Stimulated activated CD4-positive, alpha-beta T cell treated with anti-CD3 and anti-CD28 coated beads, Interleukin-1b, Interleukin-23, amount 100 ng/mL, for 4 hours (primary cell): Measurements from ENCODE around the gene GGACT.

Source experiments
- DNase-seq, 2 donors: peaks; one replicate each; pipeline ENCODE4 v3.0.0-alpha.2; 2020; ENCODE audit warnings: low read depth in 2 of 2

Gene GGACT

DNA sequence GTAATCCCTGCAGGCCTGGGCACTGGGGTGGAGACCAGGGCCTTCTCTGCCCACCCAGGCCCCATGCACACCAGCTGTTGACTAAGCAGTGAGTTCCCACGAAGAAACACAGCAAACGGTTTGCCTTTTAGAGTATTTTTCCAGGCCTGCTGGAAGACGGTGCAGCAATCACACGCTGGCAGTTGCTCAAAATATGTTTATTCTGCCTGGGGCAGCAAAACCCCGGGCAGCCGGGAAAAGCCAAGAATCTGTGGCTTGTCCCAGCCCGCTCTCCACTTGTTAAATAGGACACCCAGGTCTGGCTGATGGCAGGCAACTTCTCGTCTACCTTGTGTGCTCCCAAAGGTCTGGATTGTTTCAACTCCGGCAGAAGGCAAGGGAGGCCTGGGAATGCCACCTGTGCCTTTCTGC lies 40.8 kb downstream of the GGACT start:
- no peak for DNase-seq

DNA sequence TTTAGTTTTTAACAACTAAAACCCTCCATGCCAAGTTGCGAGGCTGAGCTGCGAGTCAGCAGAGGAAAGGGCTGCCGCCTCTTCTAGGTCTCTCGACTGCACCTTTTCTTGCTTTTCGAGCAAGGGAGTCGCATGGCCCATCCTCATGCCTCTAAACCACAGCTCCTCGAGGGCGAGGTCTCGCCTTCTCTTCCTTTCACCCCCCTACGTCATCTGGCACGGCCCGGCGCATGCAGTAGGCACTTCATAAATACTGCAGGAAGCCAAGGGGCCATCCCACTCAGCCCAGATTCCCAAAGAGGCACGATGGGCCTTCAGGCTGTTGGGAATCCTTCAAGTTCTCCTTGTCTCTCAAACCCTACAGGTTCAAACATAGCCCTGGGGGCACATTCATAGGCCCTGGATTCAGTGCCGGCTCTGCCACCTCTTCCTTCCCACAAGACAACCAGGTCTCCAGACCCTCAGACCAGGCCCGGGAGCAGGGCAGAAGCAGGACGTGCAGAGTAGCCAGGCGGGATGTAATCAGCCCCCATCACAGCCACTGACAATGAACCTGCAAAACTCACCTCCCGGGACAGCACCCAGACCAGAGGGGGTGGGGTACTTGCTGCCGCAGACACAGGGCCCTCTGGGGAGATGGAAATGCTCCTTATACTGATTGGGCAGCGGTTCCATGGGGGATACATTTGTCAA lies 41.7 kb downstream of the GGACT start:
- DNase-seq, result no peak

DNA sequence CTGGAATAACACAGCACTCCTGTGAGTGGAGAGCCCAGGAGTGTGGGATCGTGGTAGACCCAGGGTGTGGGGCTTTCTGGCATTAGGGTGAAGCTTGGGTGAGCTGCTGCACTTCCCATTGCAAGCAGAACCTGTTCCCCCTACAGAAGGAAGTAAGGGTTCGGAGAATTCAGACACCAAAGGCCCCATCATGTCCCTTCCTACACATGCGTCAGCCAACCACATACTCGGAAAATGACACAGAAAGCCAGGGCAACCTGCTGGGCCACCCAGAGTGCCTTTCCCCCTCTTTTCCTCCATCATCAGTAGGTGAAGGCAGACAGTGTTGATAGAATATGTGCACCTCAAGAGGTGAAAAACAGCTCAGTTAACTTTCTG lies 42.9 kb downstream of the GGACT start:
- no peak for DNase-seq

DNA sequence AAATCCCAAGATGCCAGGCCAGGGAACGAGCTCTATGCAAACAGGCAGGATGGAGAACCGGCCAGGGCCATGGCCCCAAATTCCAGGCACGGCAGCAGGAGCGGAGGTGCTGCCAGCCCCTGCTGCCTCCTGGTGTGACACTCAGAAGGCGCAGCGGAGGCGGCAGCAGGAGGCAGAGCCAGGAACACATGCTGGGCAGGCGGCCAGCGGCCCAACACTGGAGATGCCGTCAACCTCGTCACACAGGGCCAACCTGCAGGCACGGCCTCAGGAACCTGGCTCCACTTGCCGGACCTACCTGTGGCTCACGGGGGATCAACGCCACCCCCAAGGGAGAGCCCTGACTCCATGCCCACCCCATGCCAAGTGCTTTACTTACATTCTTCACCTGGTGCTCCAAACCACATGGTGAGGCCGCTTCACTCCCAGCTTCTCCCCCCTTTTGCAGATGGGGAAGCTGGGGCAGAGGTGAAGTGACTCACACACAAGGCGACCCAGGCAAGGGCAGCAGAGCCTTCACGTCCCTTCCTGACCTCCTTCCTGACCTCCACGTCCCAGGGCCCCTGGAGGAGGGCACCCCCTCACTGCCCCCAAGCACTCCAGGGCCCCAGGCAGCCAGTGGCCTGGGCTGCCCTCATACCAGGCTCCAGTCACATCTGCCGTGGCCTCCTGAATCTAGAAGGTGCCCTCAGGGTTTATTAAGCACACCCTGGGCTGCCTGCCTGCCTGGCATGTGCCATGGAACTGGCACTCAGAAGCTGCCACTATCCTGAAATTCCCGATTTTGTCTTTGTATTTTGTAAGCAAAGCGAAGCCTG lies 43.5 kb downstream of the GGACT start:
- DNase-seq, result no peak

DNA sequence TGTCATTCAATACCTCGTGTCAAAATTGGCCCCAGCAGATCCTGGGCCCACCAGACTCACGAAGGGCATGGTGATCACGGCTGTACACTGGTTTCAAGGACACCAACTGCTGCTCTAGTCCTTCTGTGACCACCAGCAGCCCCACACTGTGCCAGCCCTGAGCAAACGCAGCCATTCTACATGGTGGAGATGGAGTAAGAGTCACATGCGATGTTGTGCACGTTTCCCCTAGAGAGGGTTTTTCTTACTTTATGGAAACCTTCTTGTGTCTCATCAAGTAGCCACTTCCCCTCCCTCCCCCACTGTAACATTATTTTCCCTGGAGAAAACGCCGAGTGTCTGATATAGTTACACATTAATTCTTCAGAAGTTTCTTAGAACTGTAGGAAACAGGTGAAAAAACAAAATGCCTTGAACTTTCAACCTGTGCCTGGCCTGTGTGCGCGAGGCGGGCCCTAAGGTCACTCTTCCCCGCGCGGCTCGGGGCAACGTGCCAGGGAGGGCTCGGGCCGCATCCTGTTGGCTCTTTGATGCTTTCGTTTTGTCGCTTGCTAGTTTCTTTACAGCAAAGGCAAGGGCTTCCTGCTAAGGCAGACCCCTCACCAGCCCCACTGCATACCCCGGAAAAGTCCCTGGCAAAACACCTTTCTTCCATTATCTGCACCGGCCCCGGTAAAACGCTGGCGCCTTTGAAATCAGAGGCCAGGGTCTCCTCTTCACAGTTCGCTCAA lies 44.6 kb downstream of the GGACT start:
- DNase-seq, result no peak

DNA sequence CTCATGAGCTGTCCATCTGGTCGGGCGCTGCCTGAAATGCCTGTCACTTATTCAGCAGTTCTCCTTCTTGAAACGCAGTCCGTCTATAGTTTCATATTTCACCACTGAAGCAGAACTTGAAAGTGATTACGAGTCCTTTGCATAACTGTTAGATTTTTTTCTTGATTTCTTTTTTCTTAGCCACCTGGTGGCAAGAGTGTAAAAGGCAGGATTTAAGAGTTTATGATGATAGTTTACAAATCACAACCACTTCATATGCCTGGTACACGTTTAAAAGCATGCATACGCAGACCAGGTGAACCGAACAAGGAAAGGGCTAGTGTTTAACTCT lies 45.8 kb downstream of the GGACT start:
- DNase-seq, result no peak

DNA sequence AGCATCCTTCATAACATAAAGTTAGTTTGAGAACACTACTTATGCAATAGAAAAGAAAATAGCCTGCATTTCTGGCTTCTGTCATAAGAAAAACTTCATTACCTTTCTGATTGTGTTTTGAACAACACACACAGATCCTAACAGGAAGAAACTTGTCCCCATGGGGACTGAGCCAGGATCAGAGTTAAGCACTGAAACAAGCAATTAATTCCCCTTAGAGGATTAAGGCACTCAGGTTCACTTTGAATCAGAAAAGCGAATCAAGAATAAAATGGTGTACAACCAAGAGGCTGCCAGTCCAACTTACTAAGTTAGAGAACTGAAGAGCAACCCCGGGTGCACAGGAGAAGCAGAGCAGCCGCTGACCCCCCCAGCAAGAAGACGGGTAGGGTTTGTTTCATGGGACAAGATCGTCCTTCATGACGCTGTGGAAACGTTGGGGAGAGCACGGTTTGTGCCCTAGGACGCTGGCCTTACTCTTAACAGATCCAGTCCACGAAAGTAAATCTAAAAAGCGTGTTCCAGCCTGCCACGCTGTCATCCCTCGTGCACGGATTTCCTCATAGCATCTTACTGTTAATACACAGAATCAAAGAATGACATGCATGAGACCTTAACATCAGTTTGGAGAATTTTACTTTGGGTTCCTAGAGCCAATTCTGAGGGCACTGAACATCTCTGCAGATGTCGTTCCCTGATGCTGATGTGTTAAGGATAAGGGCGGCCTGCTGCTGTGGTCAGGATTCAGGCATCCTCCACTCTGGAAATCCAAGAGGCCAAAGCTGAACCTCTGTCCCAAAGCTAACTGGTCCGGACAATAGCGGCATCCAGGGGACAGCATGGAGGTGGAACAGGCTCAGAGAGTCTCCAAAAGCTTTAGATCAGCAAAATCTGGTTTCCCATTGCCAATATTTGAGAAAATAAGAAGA lies 46.4 kb downstream of the GGACT start:
- no peak for DNase-seq

DNA sequence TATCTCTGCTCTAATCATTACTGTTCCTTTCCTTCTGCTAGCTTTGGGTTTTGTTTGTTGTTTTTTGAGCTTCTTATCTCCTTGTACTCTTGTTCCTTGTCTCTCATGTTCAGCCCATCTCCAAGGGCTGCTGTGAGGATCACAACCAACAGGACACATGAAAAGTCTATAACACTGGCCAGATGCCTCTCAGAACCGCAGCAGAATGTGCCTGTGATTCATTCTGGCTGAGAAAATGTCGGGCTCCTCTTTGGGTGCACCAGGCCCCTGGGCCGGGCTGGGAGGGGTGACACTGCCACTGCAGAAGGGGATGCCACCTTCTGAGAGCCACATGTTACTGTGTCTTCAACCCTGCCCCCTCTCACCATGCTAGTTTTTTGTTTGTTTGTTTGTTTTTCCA lies 48.0 kb downstream of the GGACT start:
- no peak for DNase-seq

DNA sequence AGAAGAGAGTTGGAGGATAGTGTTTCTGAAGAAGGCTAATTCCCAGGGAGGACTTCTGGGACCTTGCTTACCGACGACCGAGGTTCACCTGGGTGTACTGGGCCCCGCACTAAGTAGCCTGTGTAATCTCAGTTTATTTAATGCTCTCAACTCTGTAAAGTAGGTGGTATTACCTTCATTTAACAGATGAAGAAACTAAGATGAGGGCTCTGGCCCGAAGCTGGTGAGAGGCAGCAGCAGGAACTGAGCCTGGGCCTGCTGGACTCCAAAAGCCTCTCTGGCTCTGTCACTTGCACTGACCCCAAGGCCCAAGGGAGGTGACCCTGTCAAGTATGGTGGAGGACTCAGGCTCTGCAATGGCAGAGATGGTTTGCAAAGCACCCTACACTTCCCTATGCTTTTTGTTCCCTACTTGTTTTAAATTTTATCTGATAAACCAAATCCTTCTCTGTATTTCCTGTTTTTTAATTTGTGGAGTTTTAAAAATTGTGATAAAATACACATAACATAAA lies 50.6 kb downstream of the GGACT start:
- DNase-seq, result no peak

DNA sequence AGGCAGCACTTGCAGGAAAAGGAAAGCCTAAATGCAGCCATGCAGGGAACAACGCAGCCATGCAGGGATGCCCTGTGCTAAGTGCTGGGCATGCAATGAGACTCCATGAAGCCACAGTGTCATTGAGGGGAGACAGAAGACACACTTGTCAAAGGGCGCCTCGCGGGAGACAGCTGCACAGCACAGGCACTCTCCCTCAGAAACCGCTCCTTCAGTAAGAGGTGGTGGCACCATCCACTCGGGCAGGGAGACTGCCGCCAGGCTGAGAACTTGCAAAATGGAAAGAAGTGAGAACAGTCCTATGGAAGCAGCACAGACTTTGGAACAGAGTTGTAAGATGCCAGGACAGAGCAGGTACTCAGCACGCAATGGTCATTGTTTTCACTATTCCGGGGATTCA lies 51.1 kb downstream of the GGACT start:
- DNase-seq, result no peak

DNA sequence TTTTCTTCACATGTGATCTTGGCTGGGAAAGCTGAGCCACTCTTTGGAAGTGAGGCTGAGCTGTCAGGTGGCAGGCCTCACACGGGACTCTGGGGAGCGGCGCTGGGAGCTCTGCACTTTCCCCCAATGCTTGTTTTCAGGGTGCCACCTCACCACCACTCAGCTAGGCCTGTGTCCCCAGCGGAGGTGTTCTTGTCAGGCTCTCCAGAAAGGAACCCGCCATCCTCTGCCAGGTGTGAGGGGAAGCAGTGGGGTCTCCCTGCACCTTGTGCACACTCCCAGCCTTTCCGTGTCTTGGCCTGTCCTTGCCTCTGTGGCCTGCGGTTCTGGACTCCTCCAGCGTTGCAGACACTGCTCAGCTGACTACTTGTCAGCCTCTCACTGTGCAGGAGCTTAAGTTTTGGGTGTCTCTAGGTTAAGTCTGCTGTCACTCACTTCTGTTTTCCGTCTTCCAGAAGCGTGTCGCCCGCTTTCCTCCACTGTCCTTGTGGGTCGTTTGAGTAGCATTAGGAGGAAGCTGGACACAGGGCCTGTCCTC lies 51.9 kb downstream of the GGACT start:
- DNase-seq, result no peak

DNA sequence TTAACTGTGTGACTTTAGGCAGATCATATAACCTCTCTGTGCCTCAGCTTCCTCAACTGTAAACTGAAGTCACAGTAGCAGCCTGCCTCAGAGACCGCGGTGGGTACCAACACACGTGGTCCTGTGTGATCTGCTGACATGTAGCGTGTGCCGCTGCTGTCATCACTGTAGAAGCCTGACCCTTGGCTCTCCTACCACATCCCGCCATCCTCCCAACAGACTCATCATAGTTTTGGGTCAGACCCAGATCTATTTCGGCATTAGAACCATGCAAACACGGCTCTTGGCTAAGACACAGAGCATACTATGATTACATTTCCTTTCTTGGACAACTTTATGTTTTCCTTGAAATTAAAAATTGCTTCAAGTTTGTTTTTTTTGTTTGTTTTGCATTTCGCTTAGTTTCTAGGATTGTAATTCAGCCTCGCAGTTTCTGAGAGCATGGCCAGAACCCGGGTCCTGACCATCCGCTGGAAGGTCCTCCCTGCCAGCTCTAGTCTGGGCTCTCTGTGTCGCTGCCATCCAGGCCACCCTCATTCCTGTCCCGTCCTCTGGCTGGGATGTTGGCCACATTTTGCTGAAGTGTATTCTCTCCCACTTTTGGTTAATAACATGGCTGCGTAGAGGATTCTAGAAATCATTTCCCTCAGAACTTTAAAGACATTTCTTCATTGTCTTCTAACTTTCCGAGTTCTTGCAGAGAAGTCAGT lies 53.0 kb downstream of the GGACT start:
- no peak for DNase-seq

DNA sequence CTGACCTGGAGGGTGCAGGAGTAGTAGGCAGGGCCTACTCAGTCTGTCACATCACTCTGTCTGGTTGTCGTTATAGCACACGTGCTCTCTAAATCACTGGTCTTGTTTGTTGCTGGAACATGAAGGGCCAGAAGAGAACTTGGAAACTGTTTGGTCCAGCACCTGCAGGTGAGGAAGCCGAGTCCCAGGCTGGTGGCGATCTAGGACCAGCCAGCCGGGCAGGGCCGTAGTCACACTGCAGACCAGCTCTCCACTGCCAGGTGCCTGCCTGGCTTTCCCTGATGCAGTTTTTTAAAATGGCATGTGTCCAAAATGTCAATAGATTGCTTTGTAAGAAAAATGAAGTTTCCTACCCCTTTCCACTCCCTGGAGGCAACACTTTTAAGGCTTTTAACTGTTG lies 53.7 kb downstream of the GGACT start:
- no peak for DNase-seq

DNA sequence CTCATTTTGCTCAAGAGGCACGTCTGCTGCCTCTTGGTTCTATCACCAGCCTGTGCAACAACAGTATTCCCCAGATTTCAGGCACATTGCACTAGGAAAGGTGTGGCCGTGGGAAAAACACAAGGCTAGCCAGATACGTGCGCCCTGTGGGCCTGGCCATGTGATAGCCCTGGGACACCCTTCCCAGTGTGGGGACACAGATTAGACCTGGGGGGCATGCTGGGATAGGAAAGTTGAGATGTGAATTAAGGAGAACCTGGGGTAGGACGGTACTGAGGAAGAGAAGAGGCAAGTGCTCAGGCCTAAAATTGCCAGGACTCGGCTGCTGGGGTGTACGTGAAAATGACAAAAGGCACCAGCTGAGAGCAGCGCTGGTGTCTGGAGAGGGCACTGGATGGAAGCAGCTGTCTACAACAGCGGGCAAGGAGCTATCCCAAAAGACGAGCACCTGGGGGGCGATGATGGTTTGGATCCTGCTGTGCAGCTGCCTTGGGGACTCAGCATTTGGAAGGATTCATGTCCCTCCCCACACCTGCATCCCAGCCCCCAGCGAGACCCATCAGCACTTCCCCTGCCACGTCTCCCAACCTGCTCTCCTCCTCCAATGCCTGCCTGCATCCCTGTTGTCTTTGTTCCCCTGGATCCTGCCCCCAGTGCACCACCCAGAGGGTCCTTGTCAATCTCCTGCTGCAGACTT lies 54.3 kb downstream of the GGACT start:
- DNase-seq, result no peak

DNA sequence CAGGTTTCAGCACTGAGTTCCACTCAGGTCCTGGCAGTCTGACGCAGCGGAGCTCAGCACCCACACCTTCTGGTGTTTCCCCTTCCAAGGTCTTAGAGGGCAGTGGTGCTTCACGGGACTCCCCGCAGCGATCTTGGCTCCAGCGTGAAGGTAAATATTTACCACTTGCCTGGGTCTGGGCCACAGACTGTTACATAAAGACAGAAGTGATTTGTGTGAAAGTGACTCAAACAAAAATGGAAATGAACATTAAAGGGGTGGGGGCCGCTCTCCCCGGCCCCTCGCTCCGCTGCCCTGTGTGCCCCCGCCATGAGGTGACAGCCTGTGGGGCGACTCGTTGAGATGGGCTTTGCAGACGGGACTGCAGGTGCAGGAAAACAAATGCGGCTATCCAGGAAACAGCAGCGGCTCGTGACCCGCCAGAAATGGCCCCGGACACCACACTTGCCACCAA lies 55.0 kb downstream of the GGACT start:
- no peak for DNase-seq

DNA sequence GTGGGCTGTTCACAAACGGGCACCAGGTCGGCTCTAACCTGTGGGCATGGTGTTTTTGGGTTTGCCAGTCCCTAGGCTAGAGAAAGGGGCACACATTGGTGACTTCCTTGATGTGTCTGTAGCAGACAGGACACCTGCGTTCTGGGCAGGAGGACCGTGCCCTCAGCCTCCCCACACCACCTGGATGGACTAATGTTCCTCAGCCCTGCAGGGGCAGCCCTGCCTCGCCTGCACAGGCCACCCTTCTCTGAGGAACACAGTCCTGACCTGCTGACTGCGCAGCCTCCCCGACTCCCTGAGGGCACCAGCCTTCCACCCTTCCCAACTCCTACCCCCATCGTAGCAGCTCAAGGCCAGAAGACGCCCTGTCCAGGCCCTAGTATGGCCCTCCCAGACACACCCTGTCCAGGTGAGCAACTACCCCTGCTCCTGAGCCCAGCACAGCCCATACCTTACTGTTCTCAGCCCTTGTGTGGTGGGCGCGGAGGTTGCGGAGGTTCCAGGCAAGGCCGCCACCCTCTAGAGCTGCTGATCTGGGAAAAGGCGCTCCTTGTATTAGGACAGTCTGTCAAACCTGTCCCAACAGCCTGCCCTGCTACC lies 55.7 kb downstream of the GGACT start:
- no peak for DNase-seq

DNA sequence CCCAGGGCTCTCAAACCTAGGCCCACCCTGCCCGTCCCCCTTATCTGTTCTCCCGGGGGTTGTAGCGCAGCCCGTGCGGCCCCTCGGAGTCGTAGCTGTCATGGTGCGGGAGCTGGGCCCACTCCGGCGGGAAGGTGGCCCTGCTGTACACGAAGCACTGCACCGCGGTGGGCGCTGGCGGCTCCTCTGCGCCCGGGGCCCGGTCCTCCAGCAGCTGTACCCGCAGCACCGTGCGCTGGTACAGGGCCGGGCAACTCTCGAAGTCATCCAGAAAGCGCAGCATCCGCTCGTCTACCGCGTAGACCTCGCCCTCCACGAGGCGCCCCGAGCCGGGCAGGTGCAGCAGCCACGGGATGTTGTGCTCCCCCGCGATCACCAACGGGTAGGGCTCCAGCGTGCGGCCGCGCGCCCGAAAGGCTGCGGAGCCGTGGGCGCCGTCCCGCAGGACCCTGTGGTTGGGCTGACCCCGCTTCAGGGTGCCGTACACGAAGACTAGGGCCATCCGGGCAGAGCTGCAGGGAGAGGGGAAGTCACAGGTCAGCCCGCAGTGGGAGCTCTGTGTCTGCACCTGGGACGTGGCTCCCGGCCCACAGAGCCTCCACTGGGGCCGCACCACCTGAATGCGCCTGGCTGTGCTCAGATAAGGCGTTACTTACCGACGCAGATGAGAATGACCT lies 56.4 kb downstream of the GGACT start:
- DNase-seq, result no peak

DNA sequence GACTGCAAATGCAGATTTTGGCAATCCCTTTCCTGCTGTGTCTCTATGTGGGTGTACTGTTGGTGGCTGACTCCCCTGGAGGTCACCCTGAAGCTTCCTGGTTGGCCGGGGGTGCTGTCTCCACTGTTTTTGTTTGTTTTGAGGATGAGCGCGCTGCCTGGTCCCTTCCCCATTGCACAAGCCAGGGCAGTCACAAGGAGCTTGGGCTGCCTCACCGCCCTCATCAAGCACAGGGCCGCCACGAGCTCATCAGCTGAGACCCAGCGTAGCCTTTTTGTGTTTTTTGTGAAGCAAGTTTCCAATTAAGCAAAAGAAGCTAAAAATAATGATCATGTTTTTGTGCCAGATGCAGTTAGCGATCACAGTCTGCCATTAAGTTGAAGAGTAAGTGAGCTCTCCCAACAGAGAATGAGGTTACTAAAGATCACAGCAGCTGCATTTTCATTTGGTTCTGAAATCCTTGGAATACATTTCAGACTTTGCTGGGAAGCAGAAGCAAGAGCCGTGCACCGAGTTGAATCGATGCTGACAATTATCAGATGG lies 57.8 kb downstream of the GGACT start:
- no peak for DNase-seq
